Heart left ventricle (tissue), 13 donors: ENCODE measurements around the gene TMC2.

Source experiments
- POLR2A ChIP-seq, 2 donors: fragments of 450-650 bp; IDR thresholded peaks; one replicate each; pipeline ENCODE4 v1.6.1; 2017; ENCODE audit warnings: antibody characterized with exemption in 2 of 2, mild to moderate bottlenecking in 2 of 2, moderate library complexity in 2 of 2
- TF ChIP-seq, protein P1 (sequence below), 12 donors: fragments of 200-600 bp; sonication (generic) in 4 of 12; IDR thresholded peaks; one replicate each; pipeline versions ENCODE4 v1.5.0 to v1.8.0; 2018 to 2022; ENCODE audit warnings: antibody characterized with exemption in 12 of 12, mild to moderate bottlenecking in 5 of 12
- donor health status: ischemic (EF 13 %, LVEDD 7.1; RV severe dilation, severe dysfunction).
- donor health status: DM: no; HTN: yes; CAD: no.
- donor health status: DM: no; HTN: no; CAD: no.
- donor health status: ischemic (EF 25% LVEDD 6.9; RV normal size, moderate dysfunction).
- donor health status: ischemic (EF 25% LVEDD 5.7; RV mildly dilated, moderate dysfunction).
- donor health status: ischemic (EF 35%, LVEDD 5.7; RV mildly dilated, moderate dysfunction).
- donor health status: nonischemic (EF 11% LVEDD 7.7; RV severe dilation, severe dysfunction).
- donor health status: DM: yes; HTN: yes; CAD: no.
- donor health status: PGD.
- donor health status: ischemic (EF 29% LVEDD 5.4; RV normal size, mild dysfunction).
- donor health status: nonischemic (EF 23%, LVEDD 6.1; RV moderate dilation, normal function).

DNA sequence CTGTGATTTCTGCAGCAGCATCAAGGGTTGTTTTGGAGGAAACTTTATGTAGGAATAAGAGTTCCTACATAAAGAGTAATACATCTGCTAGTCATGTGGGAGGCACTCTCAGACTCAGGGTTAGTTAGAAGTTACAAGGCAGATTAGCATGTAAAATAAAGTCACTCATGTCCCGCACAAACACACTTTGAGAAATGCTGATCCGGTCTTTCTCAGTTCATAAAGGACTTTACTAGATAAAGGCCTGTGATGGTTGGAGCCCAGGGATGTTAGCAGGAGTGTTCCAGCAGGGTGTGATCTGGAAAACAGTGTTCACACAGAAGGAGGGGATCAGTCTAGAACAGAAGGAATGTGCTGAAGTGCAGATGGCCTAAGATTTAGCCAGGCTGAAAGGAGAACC lies 83.0 kb downstream of the TMC2 start:
- TF ChIP-seq, protein P1, sequence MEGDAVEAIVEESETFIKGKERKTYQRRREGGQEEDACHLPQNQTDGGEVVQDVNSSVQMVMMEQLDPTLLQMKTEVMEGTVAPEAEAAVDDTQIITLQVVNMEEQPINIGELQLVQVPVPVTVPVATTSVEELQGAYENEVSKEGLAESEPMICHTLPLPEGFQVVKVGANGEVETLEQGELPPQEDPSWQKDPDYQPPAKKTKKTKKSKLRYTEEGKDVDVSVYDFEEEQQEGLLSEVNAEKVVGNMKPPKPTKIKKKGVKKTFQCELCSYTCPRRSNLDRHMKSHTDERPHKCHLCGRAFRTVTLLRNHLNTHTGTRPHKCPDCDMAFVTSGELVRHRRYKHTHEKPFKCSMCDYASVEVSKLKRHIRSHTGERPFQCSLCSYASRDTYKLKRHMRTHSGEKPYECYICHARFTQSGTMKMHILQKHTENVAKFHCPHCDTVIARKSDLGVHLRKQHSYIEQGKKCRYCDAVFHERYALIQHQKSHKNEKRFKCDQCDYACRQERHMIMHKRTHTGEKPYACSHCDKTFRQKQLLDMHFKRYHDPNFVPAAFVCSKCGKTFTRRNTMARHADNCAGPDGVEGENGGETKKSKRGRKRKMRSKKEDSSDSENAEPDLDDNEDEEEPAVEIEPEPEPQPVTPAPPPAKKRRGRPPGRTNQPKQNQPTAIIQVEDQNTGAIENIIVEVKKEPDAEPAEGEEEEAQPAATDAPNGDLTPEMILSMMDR (IDR thresholded peaks at IDR 0.05), result no peak
- TF ChIP-seq POLR2A (IDR thresholded peaks at IDR 0.05), result no peak
